Measurements from ENCODE around the gene FRAS1.

FRAS1 gene

DNA sequence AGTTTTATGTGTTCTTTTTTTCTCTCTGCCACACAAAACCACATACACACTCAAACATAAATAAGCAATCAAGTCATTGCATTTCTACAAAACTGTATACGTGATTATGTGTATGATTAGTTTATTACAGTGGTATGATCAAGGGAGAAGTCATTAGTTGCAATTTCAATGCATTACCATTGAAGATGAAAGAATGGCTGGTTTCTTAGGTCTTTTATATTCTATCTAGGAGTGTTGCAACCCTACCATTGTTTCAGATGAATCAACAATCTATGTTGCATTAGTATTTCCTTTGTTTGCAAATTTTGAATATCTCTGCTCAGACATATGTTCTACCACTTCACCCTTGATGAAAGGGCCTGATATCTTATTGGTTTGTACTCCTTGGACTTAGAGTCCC, 501.3 kb downstream of the FRAS1 start:
- TF ChIP-seq, protein P1, sequence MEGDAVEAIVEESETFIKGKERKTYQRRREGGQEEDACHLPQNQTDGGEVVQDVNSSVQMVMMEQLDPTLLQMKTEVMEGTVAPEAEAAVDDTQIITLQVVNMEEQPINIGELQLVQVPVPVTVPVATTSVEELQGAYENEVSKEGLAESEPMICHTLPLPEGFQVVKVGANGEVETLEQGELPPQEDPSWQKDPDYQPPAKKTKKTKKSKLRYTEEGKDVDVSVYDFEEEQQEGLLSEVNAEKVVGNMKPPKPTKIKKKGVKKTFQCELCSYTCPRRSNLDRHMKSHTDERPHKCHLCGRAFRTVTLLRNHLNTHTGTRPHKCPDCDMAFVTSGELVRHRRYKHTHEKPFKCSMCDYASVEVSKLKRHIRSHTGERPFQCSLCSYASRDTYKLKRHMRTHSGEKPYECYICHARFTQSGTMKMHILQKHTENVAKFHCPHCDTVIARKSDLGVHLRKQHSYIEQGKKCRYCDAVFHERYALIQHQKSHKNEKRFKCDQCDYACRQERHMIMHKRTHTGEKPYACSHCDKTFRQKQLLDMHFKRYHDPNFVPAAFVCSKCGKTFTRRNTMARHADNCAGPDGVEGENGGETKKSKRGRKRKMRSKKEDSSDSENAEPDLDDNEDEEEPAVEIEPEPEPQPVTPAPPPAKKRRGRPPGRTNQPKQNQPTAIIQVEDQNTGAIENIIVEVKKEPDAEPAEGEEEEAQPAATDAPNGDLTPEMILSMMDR (IDR thresholded peaks at IDR 0.05; ENCODE audit: borderline replicate concordance, control extremely low read depth, extremely low read depth, insufficient read depth, missing control alignments) = no peak
- in situ Hi-C loops (cut with MboI; ENCODE audit: low sequenced_read_pairs, unreplicated experiment) = no loop called here
- no peak for DNase-seq (ENCODE audit: low spot score)

DNA sequence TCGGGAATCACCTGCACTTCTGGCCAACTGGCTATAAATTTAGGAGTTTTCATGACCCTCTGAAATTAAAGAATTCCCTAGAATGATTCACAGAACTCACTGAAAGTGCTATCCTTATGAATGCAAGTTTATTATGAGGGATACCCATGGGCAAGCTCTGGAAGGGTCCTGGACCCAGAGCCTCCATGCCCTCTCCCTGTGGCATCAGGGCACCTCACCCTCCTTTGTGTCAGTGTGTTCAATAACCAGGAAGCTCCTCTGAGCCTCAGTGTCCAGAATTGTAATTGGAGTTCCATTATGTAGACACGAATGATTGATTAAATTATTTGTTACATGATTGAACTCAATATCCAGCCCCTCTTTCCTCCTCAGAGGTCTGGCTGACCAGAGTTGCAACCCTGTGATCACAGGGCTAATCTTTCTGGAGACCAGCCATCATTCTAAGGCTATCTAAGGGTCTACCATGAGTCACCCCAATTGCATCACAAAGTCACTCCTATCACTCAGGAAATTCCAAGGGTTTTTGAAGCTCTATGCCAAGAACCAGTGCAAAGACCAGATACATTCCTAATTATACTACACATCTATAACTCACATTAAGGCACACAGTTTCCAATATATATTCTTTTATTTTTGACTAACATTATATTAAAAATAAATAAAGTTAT, 503.3 kb downstream of the FRAS1 start:
- in situ Hi-C loops (cut with MboI; ENCODE audit: low sequenced_read_pairs, unreplicated experiment) = no loop called here
- TF ChIP-seq, protein P1 (IDR thresholded peaks at IDR 0.05; ENCODE audit: borderline replicate concordance, control extremely low read depth, extremely low read depth, insufficient read depth, missing control alignments) = no peak
- no peak for DNase-seq (ENCODE audit: low spot score)

DNA sequence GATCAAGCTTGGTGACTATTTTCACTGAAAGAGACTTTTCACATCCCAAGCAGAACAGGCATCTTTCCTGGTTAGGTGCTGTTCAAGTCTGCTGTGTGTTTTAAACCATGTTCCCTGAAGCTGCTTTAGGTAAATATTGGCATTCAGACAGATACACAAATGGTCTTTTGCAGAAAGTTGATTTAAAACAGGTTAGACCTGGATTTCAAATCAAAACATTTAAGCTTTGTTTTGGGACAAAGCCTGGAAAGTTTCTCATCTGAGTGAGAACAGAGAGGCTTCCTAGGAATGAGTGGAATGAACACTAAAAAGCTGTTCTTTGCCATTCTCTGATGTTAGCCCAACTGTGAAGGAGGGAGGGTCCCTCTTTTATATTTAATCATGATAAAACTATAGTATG, 504.6 kb downstream of the FRAS1 start:
- TF ChIP-seq, protein P1 (IDR thresholded peaks at IDR 0.05; ENCODE audit: borderline replicate concordance, control extremely low read depth, extremely low read depth, insufficient read depth, missing control alignments) = no peak
- in situ Hi-C loops (cut with MboI; ENCODE audit: low sequenced_read_pairs, unreplicated experiment) = no loop called here
- DNase-seq (ENCODE audit: low spot score) = no peak

DNA sequence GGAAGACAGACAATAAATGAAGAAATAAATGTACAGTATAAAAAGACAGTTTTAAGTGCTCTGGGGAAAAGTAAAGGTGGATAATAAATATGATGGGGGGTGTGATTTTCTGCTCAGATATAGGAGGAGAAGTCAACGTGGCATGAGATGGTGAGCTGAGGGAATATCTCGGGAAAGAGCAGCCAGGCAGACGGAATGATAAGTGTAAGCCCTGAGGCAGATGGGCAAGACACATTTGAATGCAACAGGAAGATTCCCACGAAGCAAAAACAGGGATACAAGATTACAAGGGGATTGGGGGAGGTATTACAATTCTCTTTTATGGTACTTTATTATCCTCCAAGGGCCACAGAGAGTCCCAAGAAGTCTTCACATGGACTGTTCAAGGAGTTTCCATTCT, 505.6 kb downstream of the FRAS1 start:
- TF ChIP-seq, protein P1 (IDR thresholded peaks at IDR 0.05; ENCODE audit: borderline replicate concordance, control extremely low read depth, extremely low read depth, insufficient read depth, missing control alignments) = no peak
- no peak for DNase-seq (ENCODE audit: low spot score)
- in situ Hi-C loops (cut with MboI; ENCODE audit: low sequenced_read_pairs, unreplicated experiment) = no loop called here

DNA sequence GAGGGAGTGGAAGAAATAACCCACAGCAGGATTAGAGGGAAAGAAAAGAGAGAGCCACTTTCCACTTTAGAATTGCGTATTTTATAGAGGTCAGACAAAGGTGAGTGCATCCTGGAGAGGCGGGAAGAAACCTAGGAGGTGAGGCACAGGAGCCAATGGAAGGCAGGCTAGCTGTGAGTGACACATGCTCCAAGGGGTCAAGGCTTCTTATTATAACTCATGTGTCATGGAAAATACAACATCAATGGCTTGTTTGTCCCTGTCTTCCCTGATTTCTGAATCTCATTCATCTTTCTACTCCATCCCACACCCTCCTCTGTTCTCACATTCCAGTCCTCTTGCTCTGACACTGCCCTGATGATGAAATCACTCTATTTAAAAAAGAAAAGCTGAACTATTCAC, 508.8 kb downstream of the FRAS1 start:
- TF ChIP-seq, protein P1 (IDR thresholded peaks at IDR 0.05; ENCODE audit: borderline replicate concordance, control extremely low read depth, extremely low read depth, insufficient read depth, missing control alignments) = no peak
- DNase-seq (ENCODE audit: low spot score) = no peak
- in situ Hi-C loops (cut with MboI; ENCODE audit: low sequenced_read_pairs, unreplicated experiment) = no loop called here

DNA sequence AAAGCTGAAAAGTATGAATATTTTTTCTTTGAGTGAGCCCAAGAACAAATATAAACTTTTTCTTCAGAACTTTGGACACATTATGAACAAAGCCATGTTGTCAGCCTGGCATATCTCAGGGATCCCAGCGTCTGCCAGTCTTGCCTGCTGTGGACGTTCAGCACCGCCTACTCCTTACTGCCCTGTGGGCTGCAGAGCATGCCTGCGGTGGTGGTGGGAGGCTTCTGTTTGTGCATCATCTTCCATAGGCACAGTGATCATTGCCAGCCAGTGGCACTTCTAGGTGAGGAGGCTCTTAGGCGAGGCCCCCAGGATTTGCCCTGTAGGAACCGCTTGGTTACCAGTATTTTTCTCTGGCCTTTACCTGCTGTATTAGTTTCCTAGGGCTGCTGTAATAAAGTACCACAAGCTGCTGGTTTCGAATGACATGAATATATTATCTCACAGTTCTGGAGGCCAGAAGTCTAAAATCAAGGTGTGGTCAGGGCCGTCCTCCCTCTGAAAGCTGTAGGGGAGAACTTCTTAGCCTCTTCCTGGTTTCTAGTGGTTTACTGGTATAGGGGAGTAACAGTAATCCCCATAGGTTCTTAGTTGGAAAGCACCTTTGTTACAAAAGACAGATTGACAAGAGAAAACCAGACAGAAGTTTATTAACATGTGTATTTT, 509.8 kb downstream of the FRAS1 start:
- in situ Hi-C loops (cut with MboI; ENCODE audit: low sequenced_read_pairs, unreplicated experiment) = no loop called here
- no peak for DNase-seq (ENCODE audit: low spot score)
- TF ChIP-seq, protein P1 (IDR thresholded peaks at IDR 0.05; ENCODE audit: borderline replicate concordance, control extremely low read depth, extremely low read depth, insufficient read depth, missing control alignments) = no peak

All from GM13976 (cell line).